ENCODE results near the gene PI4KA. TPM values are rescaled to one million over a fixed set of nuclear protein-coding genes. Genes with fewer than 3 reads are reported as not detected.

Gene PI4KA
- total RNA-seq, 4 donors from 2014 or later: 76.5 to 164 (median 115) TPM

- Histone ChIP-seq H3K27me3 (no peaks in the 10 kb centered on the region), H3K4me1 (no peaks in the 10 kb centered on the region), H3K4me3 (no peak overlapping the region), H3K27ac (peak overlapping the region in 2 of 4 donors; percentile 8 to 30), H3K9me3 (no peaks in the 10 kb centered on the region), H3K36me3 (peaks cover 13 to 100% (median 45%) of the 10 kb centered on the region in 3 donors)
- no peak for DNase-seq (ENCODE audit: low spot score in 2 of 2)
- WGBS, 2 donors: 94 to 96% methylated on average over 10 of the region's 10 CpGs
- TF ChIP-seq CTCF (IDR thresholded peaks at IDR 0.05): no peak
- no peak for TF ChIP-seq EP300 (IDR thresholded peaks at IDR 0.05)
- TF ChIP-seq POLR2A (IDR thresholded peaks at IDR 0.05): no peak
These were observed 59.6 kb downstream of the PI4KA start for GRCh38 chr22:20798974-20799373.

GRCh38 chr22:20798218-20798617, 60.4 kb downstream of the PI4KA start:
- peaks cover 13 to 98% (median 39%) of the 10 kb centered on the region in 3 donors for H3K36me3 ChIP-seq
- 93 to 95% methylated on average over 5 of the region's 5 CpGs for WGBS, 2 donors
- no peak for DNase-seq (ENCODE audit: low spot score in 2 of 2)

GRCh38 chr22:20796731-20797130, 61.9 kb downstream of the PI4KA start:
- no peak overlapping the region for H3K4me3 ChIP-seq
- H3K27ac ChIP-seq: no peak overlapping the region
- H3K36me3 ChIP-seq: peaks cover 13 to 97% (median 36%) of the 10 kb centered on the region in 3 donors
- 91 to 92% methylated on average over 8 of the region's 8 CpGs for WGBS, 2 donors
- no peaks in the 10 kb centered on the region for H3K27me3 ChIP-seq
- H3K9me3 ChIP-seq: no peaks in the 10 kb centered on the region
- TF ChIP-seq POLR2A (IDR thresholded peaks at IDR 0.05) (no peak), CTCF (IDR thresholded peaks at IDR 0.05) (no peak), EP300 (IDR thresholded peaks at IDR 0.05) (no peak)
- H3K4me1 ChIP-seq: no peaks in the 10 kb centered on the region
- DNase-seq (ENCODE audit: low spot score in 2 of 2): no peak

More at GRCh38 chr22:20798218-20798617, 60.4 kb downstream of the PI4KA start:
- Histone ChIP-seq H3K27me3 (no peaks in the 10 kb centered on the region), H3K4me1 (no peaks in the 10 kb centered on the region), H3K4me3 (no peak overlapping the region), H3K9me3 (no peaks in the 10 kb centered on the region), H3K27ac (no peak overlapping the region)
- no peak for TF ChIP-seq POLR2A (IDR thresholded peaks at IDR 0.05)
- TF ChIP-seq EP300 (IDR thresholded peaks at IDR 0.05): no peak
- TF ChIP-seq CTCF (IDR thresholded peaks at IDR 0.05): no peak

GRCh38 chr22:20794650-20795413, 63.8 kb downstream of the PI4KA start:
- Histone ChIP-seq H3K4me1 (no peaks in the 10 kb centered on the region), H3K9me3 (no peaks in the 10 kb centered on the region), H3K27ac (no peak overlapping the region), H3K27me3 (no peaks in the 10 kb centered on the region), H3K36me3 (peaks cover 6 to 95% (median 26%) of the 10 kb centered on the region in 3 donors), H3K4me3 (no peak overlapping the region)
- DNase-seq (ENCODE audit: low spot score in 2 of 2): no peak
- TF ChIP-seq CTCF (IDR thresholded peaks at IDR 0.05): no peak
- no peak for TF ChIP-seq EP300 (IDR thresholded peaks at IDR 0.05)
- WGBS, 2 donors: 91 to 94% methylated on average over 7 of the region's 7 CpGs

Measured in tibial nerve (tissue), 4 donors.